Mononuclear cell (primary cell): ENCODE measurements around the gene MRPL42. TPM values are rescaled to one million over a fixed set of nuclear protein-coding genes. Genes with fewer than 3 reads are reported as not detected.
"Not testable (repeated sequence)": the region's sequence is repeated elsewhere in the genome, so short reads cannot be mapped to it uniquely, and the experiment has no call there.

ENCODE experiments used
- H3K27me3 ChIP-seq: 2 replicates; pipeline ENCODE4 v1.6.0; 2011; ENCODE audit warnings: low read length, control low read depth; ENCODE audit not compliant: insufficient read depth
- H3K4me1 ChIP-seq: 2 replicates; pipeline ENCODE4 v1.5.1; 2011; ENCODE audit warnings: mild to moderate bottlenecking, low read length, control low read depth; ENCODE audit not compliant: insufficient read depth
- H3K4me3 ChIP-seq: 2 replicates; pipeline ENCODE4 v1.5.1; 2011; ENCODE audit warnings: mild to moderate bottlenecking, low read length, moderate library complexity
- H3K9me3 ChIP-seq: 2 replicates; pipeline ENCODE4 v1.5.1; 2011; ENCODE audit warnings: low read depth, mild to moderate bottlenecking, control low read depth, low read length
- total RNA-seq: library from RNA; depleted of rRNA; stranded (reverse); fragments of >200 nt; gene quantifications from one replicate; pipeline ENCODE4 v1.2.3, GENCODE V29; 2012

The MRPL42 gene
- total RNA-seq, 1 donor: 46.7 TPM

- Histone ChIP-seq H3K27me3 (no peaks in the 10 kb centered on the region), H3K4me3 (no peak overlapping the region), H3K4me1 (peaks cover 22% of the 10 kb centered on the region)
Observed at GRCh38 chr12:93537769-93538168, 70.5 kb downstream of the MRPL42 start.

GRCh38 chr12:93539821-93540220 is 72.5 kb downstream of the MRPL42 start:
- peaks cover 22% of the 10 kb centered on the region for H3K4me1 ChIP-seq
- H3K27me3 ChIP-seq: no peaks in the 10 kb centered on the region
- no peak overlapping the region for H3K4me3 ChIP-seq
- H3K9me3 ChIP-seq: no peaks in the 10 kb centered on the region

More at GRCh38 chr12:93537769-93538168, 70.5 kb downstream of the MRPL42 start:
- H3K9me3 ChIP-seq: no peaks in the 10 kb centered on the region

- H3K4me3 ChIP-seq: no peak overlapping the region
- no peaks in the 10 kb centered on the region for H3K9me3 ChIP-seq
- no peaks in the 10 kb centered on the region for H3K27me3 ChIP-seq
- peaks cover 22% of the 10 kb centered on the region for H3K4me1 ChIP-seq
Observed at GRCh38 chr12:93540466-93540865, 73.2 kb downstream of the MRPL42 start.

GRCh38 chr12:93541578-93542225 is 74.4 kb downstream of the MRPL42 start:
- Histone ChIP-seq H3K4me3 (no peak overlapping the region), H3K27me3 (no peaks in the 10 kb centered on the region), H3K4me1 (peaks cover 12% of the 10 kb centered on the region), H3K9me3 (no peaks in the 10 kb centered on the region)

- Histone ChIP-seq H3K4me3 (no peak overlapping the region), H3K27me3 (no peaks in the 10 kb centered on the region), H3K9me3 (no peaks in the 10 kb centered on the region), H3K4me1 (no peaks in the 10 kb centered on the region)
Observed at GRCh38 chr12:93547778-93548177, 80.5 kb downstream of the MRPL42 start.

GRCh38 chr12:93549174-93549573 is 81.9 kb downstream of the MRPL42 start:
- H3K4me3 ChIP-seq: no peak overlapping the region
- H3K27me3 ChIP-seq: no peaks in the 10 kb centered on the region
- H3K9me3 ChIP-seq: no peaks in the 10 kb centered on the region
- H3K4me1 ChIP-seq: no peaks in the 10 kb centered on the region

- Histone ChIP-seq H3K27me3 (no peaks in the 10 kb centered on the region), H3K9me3 (no peaks in the 10 kb centered on the region), H3K4me1 (no peaks in the 10 kb centered on the region), H3K4me3 (no peak overlapping the region)
Observed at GRCh38 chr12:93550748-93551611, 83.7 kb downstream of the MRPL42 start.

- Histone ChIP-seq H3K27me3 (no peaks in the 10 kb centered on the region), H3K9me3 (no peaks in the 10 kb centered on the region), H3K4me1 (no peaks in the 10 kb centered on the region)
Observed at GRCh38 chr12:93552427-93552826, 85.1 kb downstream of the MRPL42 start.

GRCh38 chr12:93557879-93558278 is 90.6 kb downstream of the MRPL42 start:
- not testable (repeated sequence) for H3K4me1 ChIP-seq, H3K27me3 ChIP-seq, H3K4me3 ChIP-seq
- H3K9me3 ChIP-seq: peaks cover 11% of the 10 kb centered on the region

More at GRCh38 chr12:93552427-93552826, 85.1 kb downstream of the MRPL42 start:
- no peak overlapping the region for H3K4me3 ChIP-seq

- not testable (repeated sequence) for H3K4me3 ChIP-seq, H3K27me3 ChIP-seq
Observed at GRCh38 chr12:93558685-93559084, 91.4 kb downstream of the MRPL42 start.

GRCh38 chr12:93563807-93564538 is 96.7 kb downstream of the MRPL42 start:
- no peaks in the 10 kb centered on the region for H3K4me1 ChIP-seq
- H3K9me3 ChIP-seq: no peaks in the 10 kb centered on the region
- H3K4me3 ChIP-seq: no peak overlapping the region
- peaks cover 5% of the 10 kb centered on the region for H3K27me3 ChIP-seq

More at GRCh38 chr12:93558685-93559084, 91.4 kb downstream of the MRPL42 start:
- peaks cover 11% of the 10 kb centered on the region for H3K9me3 ChIP-seq
- H3K4me1 ChIP-seq: not testable (repeated sequence)

GRCh38 chr12:93565760-93566159 is 98.4 kb downstream of the MRPL42 start:
- H3K4me3 ChIP-seq: no peak overlapping the region
- peaks cover 11% of the 10 kb centered on the region for H3K4me1 ChIP-seq
- peaks cover 9% of the 10 kb centered on the region for H3K27me3 ChIP-seq
- H3K9me3 ChIP-seq: no peaks in the 10 kb centered on the region
